Frontal cortex (tissue), 4 donors: ENCODE data around the gene GPR52. TPM values are rescaled to one million over a fixed set of nuclear protein-coding genes. Genes with fewer than 3 reads are reported as not detected.

ENCODE experiments used
- DNase-seq, 2 donors: peaks; one replicate each; pipeline ENCODE4 v3.0.0; 2012; ENCODE audit warnings: low spot score in 2 of 2
- FAIRE-seq: peaks from 2 replicates; lab custom pipeline; 2012; peaks lifted over from hg19 to GRCh38; lab: Jason Lieb, UNC
- total RNA-seq: library from RNA; depleted of rRNA; stranded (reverse); fragments of >200 nt; gene quantifications from one replicate; pipeline ENCODE4 v1.2.3, GENCODE V29; 2014
- donor health status: control.
- donor health status: control.
- donor health status: control.

Gene GPR52
- total RNA-seq, 1 donor from 2014 or later: 2.9 TPM

GRCh38 chr1:174451408-174451807 lies 3.6 kb downstream of the GPR52 start:
- no peak for DNase-seq

GRCh38 chr1:174465855-174466254 lies 18.1 kb downstream of the GPR52 start:
- FAIRE-seq (no peak), DNase-seq (no peak)

More at GRCh38 chr1:174451408-174451807, 3.6 kb downstream of the GPR52 start:
- FAIRE-seq: no peak

GRCh38 chr1:174466607-174467006 lies 18.8 kb downstream of the GPR52 start:
- no peak for FAIRE-seq
- no peak for DNase-seq

GRCh38 chr1:174469052-174469451 lies 21.3 kb downstream of the GPR52 start:
- FAIRE-seq (no peak), DNase-seq (no peak)

- no peak for DNase-seq
- no peak for FAIRE-seq
Measured at GRCh38 chr1:174469687-174470086, 21.9 kb downstream of the GPR52 start.

- DNase-seq (no peak), FAIRE-seq (no peak)
Measured at GRCh38 chr1:174479281-174479680, 31.5 kb downstream of the GPR52 start.

GRCh38 chr1:174480324-174480723 lies 32.6 kb downstream of the GPR52 start:
- FAIRE-seq: no peak
- no peak for DNase-seq

- DNase-seq (no peak), FAIRE-seq (no peak)
Measured at GRCh38 chr1:174491606-174492005, 43.8 kb downstream of the GPR52 start.

- DNase-seq (no peak), FAIRE-seq (no peak)
Measured at GRCh38 chr1:174497478-174497877, 49.7 kb downstream of the GPR52 start.
